Vagina (tissue), 2 donors: ENCODE measurements around the gene PRKCI.

Experiments
- CTCF ChIP-seq, 3 experiments: fragments of 450-650 bp in 2 of 3; fragments of 200-600 bp in 1 of 3; sonication (generic) in 1 of 3; IDR thresholded peaks; one replicate each; pipeline ENCODE4 v1.5.1; 2017 to 2019; ENCODE audit warnings: antibody characterized with exemption in 3 of 3, mild to moderate bottlenecking in 2 of 3, moderate library complexity in 2 of 3
- POLR2AphosphoS5 ChIP-seq, 2 donors: sonication (generic); formaldehyde crosslinking; IDR thresholded peaks; one replicate each; pipeline ENCODE4 v1.9.0; 2017; ENCODE audit warnings: antibody characterized with exemption in 2 of 2, mild to moderate bottlenecking in 2 of 2, low read depth in 1 of 2; ENCODE audit not compliant: insufficient read depth in 1 of 2

GRCh38 chr3:170204509-170204908 lies 17.7 kb upstream of the PRKCI start:
- TF ChIP-seq CTCF (IDR thresholded peaks at IDR 0.05) (no peak), POLR2AphosphoS5 (IDR thresholded peaks at IDR 0.05; ENCODE audit: insufficient read depth in 1 of 2, low read depth in 1 of 2) (no peak)
